Measurements from ENCODE around the gene AOPEP. TPM values are rescaled to one million over a fixed set of nuclear protein-coding genes. Genes with fewer than 3 reads are reported as not detected.

AOPEP gene
- polyA plus RNA-seq, 2 of the 4 experiments (the other 2 are of a cell fraction): 226 to 266 TPM

DNA sequence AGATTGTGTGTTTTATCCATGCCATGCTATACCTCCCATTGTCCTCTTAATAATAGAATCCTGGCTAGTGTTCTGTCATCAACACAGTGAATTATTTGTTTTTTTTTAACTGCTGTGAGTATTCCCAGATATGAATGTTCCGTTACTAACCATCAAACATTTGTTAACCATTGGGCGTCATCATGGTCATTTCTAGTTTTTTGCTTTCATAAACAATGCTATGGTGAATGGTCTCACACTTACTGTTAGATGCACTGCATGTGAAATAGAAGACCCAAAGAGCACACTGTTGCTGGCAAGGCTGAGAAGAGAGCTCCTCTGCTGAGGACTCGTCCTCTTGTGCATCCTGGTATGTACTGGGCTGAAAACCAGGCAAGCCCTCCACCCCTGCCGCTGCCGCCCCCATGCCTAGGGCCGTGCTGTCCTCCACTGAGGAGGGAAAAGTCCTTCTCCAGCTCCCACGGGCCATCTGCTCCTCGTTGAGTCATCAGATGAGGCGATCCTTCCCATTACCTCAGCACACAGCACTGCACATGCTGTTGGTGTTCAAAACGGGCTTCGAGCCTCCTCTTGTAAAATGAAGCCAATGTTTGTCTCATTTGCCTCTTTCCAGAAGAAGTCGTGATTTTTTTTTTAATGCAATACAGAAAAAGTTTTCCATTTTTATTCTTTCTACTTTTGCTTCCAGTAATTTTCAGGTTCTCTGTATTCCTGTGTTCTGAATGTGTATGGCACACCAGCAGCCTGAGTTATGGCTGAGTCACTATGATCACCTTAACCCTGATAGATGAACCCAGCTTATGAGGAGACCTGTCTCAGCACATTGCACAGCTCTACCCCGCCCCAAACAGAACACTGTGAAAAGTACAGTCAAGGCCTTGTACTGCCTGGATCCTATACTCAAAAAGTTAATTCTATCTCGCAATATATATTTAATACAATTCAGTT is 219.0 kb downstream of the AOPEP start (continued):
- TF ChIP-seq BCL3 (IDR thresholded peaks at IDR 0.05): no peak
- TF ChIP-seq MAZ (IDR thresholded peaks at IDR 0.05; ENCODE audit: borderline replicate concordance, low read depth, low read length): no peak
- peak; percentile 82 for TF ChIP-seq MAFK (IDR thresholded peaks at IDR 0.05; ENCODE audit: partially characterized antibody)
- TF ChIP-seq CEBPB (IDR thresholded peaks at IDR 0.05): 0 out of 4 replicates have a peak, but pooled peaks of 1 of the 2 experiments have one; percentile 7
- TF ChIP-seq CBX2 (IDR thresholded peaks at IDR 0.05; ENCODE audit: borderline replicate concordance, low read depth): no peak
- peak in 1 of 2 experiments; percentile 39; a peak in 1 of 5 replicates for TF ChIP-seq JUN (IDR thresholded peaks at IDR 0.05)
- no peak for TF ChIP-seq BHLHE40 (IDR thresholded peaks at IDR 0.05; ENCODE audit: low read depth, low read length)
- 0 out of 2 replicates have a peak, but pooled peaks have one; percentile 15 for TF ChIP-seq EHF (CRISPR knock-in tag; IDR thresholded peaks at IDR 0.05)
- no peak for TF ChIP-seq HDAC2 (IDR thresholded peaks at IDR 0.05)
- TF ChIP-seq POLR2A (IDR thresholded peaks at IDR 0.05; ENCODE audit: low read length): no peak
- TF ChIP-seq PBX3 (IDR thresholded peaks at IDR 0.05): no peak
- TF ChIP-seq NR3C1 (IDR thresholded peaks at IDR 0.05): no peak
- 0 out of 2 replicates have a peak, but pooled peaks have one; percentile 51 for TF ChIP-seq FOXS1 (CRISPR knock-in tag; IDR thresholded peaks at IDR 0.05)
- TF ChIP-seq KDM5A (IDR thresholded peaks at IDR 0.05): no peak
- no peak for TF ChIP-seq PHF8 (IDR thresholded peaks at IDR 0.05; ENCODE audit: borderline replicate concordance, low read depth)
- TF ChIP-seq RARB (CRISPR knock-in tag; IDR thresholded peaks at IDR 0.05): 0 out of 2 replicates have a peak, but pooled peaks have one; percentile 24
- no peak for TF ChIP-seq NPAS2 (CRISPR knock-in tag; IDR thresholded peaks at IDR 0.05; ENCODE audit: borderline replicate concordance)
- peak; percentile 83 for TF ChIP-seq HOXB13 (CRISPR knock-in tag; IDR thresholded peaks at IDR 0.05; ENCODE audit: low read depth)
- TF ChIP-seq CBX8 (IDR thresholded peaks at IDR 0.05): no peak
- TF ChIP-seq TP53 (CRISPR knock-in tag; IDR thresholded peaks at IDR 0.05): 0 out of 2 replicates have a peak, but pooled peaks have one; percentile 31
- TF ChIP-seq ELK1 (IDR thresholded peaks at IDR 0.05; ENCODE audit: low read depth, low read length): no peak
- no peak for TF ChIP-seq REST (IDR thresholded peaks at IDR 0.05)
- no peak for TF ChIP-seq KDM1A (IDR thresholded peaks at IDR 0.05; ENCODE audit: low read depth)
- TF ChIP-seq USF2 (IDR thresholded peaks at IDR 0.05): no peak
- peak; percentile 30; the same call in 1 of the 2 replicates for TF ChIP-seq FOSL2 (IDR thresholded peaks at IDR 0.05)
- peak; percentile 77 for TF ChIP-seq FOSL2 (CRISPR knock-in tag; IDR thresholded peaks at IDR 0.05)
- no peak for TF ChIP-seq CHD4 (IDR thresholded peaks at IDR 0.05; ENCODE audit: borderline replicate concordance)
- TF ChIP-seq ZFP36 (IDR thresholded peaks at IDR 0.05; ENCODE audit: borderline replicate concordance, partially characterized antibody): no peak
- TF ChIP-seq E2F6 (IDR thresholded peaks at IDR 0.05; ENCODE audit: borderline replicate concordance, low read depth): peak; percentile 96
- TF ChIP-seq HOXA7 (CRISPR knock-in tag; IDR thresholded peaks at IDR 0.05): peak; percentile 4; the same call in 1 of the 2 replicates
- peak; percentile 76; the same call in 1 of the 2 replicates for TF ChIP-seq HOXB5 (CRISPR knock-in tag; IDR thresholded peaks at IDR 0.05)
- no peak for TF ChIP-seq ESRRA (IDR thresholded peaks at IDR 0.05; ENCODE audit: borderline replicate concordance, low read length)
- no peak for TF ChIP-seq EP300 (IDR thresholded peaks at IDR 0.05)
- peak; percentile 96 for TF ChIP-seq MAX (IDR thresholded peaks at IDR 0.05)
